ENCODE results near the gene MYO7A. TPM values are rescaled to one million over a fixed set of nuclear protein-coding genes. Genes with fewer than 3 reads are reported as not detected.

The MYO7A gene
- total and polyA plus RNA-seq, 2 donors (not counting 1 experiment from before 2014, with no cell fraction given) = 0.03 to 0.07 TPM

DNA sequence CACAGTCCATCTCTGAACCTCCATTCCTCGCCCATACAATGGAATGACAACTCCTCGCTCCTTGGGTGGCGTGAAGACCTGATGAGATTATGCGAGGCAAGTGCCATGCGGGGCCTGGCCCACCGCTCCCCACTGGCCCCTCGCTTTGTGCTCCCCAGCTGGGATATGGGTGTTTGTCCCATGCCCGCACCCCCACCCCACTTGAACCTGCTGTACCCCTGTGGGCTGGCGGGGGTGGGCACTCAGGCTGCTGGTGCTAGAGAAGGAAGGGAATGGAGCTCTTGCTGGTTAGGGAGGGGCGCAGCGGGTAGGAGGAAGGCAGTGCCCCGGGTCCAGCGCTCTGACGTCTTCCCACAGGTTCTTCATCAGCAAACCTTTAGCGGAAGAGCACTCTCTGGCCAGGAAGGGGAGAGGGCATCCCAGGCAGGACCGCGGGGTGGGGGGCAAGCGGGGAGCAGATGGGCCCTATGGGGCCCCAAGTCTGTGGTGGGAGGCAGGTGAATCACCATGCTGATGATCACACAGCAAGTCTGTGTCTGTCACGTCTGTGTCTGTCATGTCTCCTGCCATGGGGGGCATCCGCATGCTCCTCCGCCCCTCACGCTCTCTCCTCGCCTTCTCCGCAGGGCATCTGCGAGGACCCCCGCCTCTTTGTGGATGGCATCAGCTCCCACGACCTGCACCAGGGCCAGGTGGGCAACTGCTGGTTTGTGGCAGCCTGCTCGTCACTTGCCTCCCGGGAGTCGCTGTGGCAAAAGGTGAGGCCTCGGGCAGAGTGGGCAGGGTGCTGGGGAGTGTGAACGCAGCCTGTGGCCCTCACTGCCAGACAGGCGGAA is 34.8 kb upstream of the MYO7A start:
- Histone ChIP-seq H3K4me1 (ENCODE audit: control insufficient read depth in 2 of 2, insufficient read depth in 2 of 2, low read length in 2 of 2) (no peaks in the 10 kb centered on the region), H3K27me3 (replicated peaks in 1 of 4; ENCODE audit: control extremely low read depth in 1 of 4, control insufficient read depth in 3 of 4, insufficient read depth in 4 of 4, low read length in 3 of 4) (no peaks in the 10 kb centered on the region), H3K9me3 (ENCODE audit: control extremely low read depth in 1 of 3, control insufficient read depth in 2 of 3, insufficient read depth in 1 of 3, low read length in 2 of 3) (no peaks in the 10 kb centered on the region), H3K36me3 (replicated peaks in 1 of 2; ENCODE audit: control extremely low read depth in 1 of 2, control insufficient read depth in 1 of 2, extremely low read depth in 1 of 2, insufficient read depth in 2 of 2, low read length in 1 of 2) (no peaks in the 10 kb centered on the region), H3K79me2 (ENCODE audit: control insufficient read depth, insufficient read depth, low read length) (no peaks in the 10 kb centered on the region), H3K4me2 (replicated peaks; ENCODE audit: low read depth, low read length, poor library complexity, severe bottlenecking) (no peak overlapping the region), H3K9ac (ENCODE audit: low read length) (no peak overlapping the region), H4K20me1 (ENCODE audit: control insufficient read depth, insufficient read depth, low read length, poor library complexity, severe bottlenecking) (no peaks in the 10 kb centered on the region), H2AFZ (ENCODE audit: insufficient read depth, low read depth, low read length, poor library complexity, severe bottlenecking) (no peak overlapping the region), H3K4me3 (ENCODE audit: control extremely low read depth in 1 of 5, extremely low read depth in 1 of 5, insufficient read depth in 1 of 5, low read depth in 2 of 5, low read length in 4 of 5) (no peak overlapping the region), H3K27ac (ENCODE audit: low read length in 2 of 2) (no peak overlapping the region)
- ATAC-seq (ENCODE audit: low read depth) = no peak
- no peaks in the 10 kb centered on the region for H3K4me1 Mint-ChIP-seq
- no peak for DNase-seq
- no peak overlapping the region for H3K27ac Mint-ChIP-seq
- no peak for TF ChIP-seq EZH2 (IDR thresholded peaks at IDR 0.05; ENCODE audit: borderline replicate concordance, insufficient read depth, low read depth, low read length, poor library complexity, severe bottlenecking)
- TF ChIP-seq, protein P1, sequence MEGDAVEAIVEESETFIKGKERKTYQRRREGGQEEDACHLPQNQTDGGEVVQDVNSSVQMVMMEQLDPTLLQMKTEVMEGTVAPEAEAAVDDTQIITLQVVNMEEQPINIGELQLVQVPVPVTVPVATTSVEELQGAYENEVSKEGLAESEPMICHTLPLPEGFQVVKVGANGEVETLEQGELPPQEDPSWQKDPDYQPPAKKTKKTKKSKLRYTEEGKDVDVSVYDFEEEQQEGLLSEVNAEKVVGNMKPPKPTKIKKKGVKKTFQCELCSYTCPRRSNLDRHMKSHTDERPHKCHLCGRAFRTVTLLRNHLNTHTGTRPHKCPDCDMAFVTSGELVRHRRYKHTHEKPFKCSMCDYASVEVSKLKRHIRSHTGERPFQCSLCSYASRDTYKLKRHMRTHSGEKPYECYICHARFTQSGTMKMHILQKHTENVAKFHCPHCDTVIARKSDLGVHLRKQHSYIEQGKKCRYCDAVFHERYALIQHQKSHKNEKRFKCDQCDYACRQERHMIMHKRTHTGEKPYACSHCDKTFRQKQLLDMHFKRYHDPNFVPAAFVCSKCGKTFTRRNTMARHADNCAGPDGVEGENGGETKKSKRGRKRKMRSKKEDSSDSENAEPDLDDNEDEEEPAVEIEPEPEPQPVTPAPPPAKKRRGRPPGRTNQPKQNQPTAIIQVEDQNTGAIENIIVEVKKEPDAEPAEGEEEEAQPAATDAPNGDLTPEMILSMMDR (IDR thresholded peaks at IDR 0.05) = no peak
- no peaks in the 10 kb centered on the region for H3K9me3 Mint-ChIP-seq (ENCODE audit: insufficient read depth)
- intact Hi-C loops (cut with micrococcal nuclease) = no loop called here
- no peaks in the 10 kb centered on the region for H3K27me3 Mint-ChIP-seq
- POLR2A ChIA-PET = no interaction called here
- H3K4me3 Mint-ChIP-seq = no peak overlapping the region
- WGBS (ENCODE audit: insufficient coverage) = 89% methylated on average over 25 of the region's 33 CpGs
- CTCF ChIA-PET = interaction anchor here (1.1 to 5.1 kb wide), 6 partner anchors 43 to 526 kb away, joined by 3 to 73 read pairs (median 6); no protein-coding TSS in a partner anchor
